IMR-90 (cell line): ENCODE results near the gene C15orf61.

Experiments used
- BHLHE40 ChIP-seq: fragments of 150-350 bp; IDR thresholded peaks from 2 replicates; pipeline ENCODE4 v1.6.1; 2016; ENCODE audit warnings: mild to moderate bottlenecking, low read depth, low read length
- MXI1 ChIP-seq: IDR thresholded peaks from 2 replicates; pipeline ENCODE4 v1.6.1; 2012; ENCODE audit warnings: low read depth, mild to moderate bottlenecking, low read length, moderate library complexity, borderline replicate concordance
- RCOR1 ChIP-seq: IDR thresholded peaks from 2 replicates; pipeline ENCODE4 v1.6.1; 2012; ENCODE audit warnings: mild to moderate bottlenecking, low read length, improper control_type of control experiment; ENCODE audit not compliant: insufficient replicate concordance
- TF ChIP-seq, protein P1 (sequence below): conservative IDR thresholded peaks from 2 replicates; pipeline ENCODE4 v1.5.1; 2012; ENCODE audit warnings: mild to moderate bottlenecking, low read depth, low read length, improper control_type of control experiment
- TF ChIP-seq, protein P2 (sequence below): fragments of 150-350 bp; IDR thresholded peaks from 2 replicates; pipeline ENCODE4 v1.6.1; 2017; ENCODE audit warnings: mild to moderate bottlenecking, antibody characterized with exemption, low read length, low read depth

DNA sequence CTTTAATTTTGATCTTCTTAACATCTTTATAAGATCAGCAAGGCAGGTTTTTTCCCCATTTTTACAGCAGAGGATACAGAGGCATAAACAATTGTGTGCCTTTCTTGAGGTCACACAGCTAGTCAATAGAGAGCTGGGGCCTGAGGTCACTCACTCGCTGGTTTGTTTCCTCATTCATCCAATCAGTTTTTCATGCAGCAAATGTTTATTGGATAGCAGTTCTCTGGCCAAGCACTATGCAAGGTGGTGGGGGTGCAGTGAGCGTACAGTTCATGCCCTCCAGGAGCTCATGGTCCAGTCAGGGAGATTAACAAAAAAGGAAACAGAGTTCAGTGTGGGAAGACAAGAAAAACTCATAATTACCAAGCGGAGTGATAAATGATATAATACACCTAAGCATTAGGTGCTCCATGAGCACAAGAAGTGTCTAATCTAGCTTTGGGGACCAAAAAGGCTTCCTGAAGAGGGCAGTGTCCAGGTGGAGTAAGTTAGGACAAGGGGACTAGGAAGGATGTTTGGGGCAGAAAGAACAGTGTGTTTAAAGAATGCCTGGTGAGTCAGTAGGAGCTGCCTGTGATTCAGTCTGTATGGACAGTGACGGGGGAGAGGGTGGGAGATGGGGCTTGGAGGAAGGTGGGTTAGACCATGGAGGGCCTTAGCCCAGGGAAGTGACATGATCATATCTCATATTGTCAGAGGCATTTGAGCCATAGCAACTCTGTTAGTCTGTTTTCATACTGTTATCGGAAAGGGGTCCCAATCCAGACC lies 50.9 kb downstream of the C15orf61 start:
- TF ChIP-seq, protein P1, sequence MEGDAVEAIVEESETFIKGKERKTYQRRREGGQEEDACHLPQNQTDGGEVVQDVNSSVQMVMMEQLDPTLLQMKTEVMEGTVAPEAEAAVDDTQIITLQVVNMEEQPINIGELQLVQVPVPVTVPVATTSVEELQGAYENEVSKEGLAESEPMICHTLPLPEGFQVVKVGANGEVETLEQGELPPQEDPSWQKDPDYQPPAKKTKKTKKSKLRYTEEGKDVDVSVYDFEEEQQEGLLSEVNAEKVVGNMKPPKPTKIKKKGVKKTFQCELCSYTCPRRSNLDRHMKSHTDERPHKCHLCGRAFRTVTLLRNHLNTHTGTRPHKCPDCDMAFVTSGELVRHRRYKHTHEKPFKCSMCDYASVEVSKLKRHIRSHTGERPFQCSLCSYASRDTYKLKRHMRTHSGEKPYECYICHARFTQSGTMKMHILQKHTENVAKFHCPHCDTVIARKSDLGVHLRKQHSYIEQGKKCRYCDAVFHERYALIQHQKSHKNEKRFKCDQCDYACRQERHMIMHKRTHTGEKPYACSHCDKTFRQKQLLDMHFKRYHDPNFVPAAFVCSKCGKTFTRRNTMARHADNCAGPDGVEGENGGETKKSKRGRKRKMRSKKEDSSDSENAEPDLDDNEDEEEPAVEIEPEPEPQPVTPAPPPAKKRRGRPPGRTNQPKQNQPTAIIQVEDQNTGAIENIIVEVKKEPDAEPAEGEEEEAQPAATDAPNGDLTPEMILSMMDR: 0 out of 2 replicates have a peak, but pooled peaks have one; percentile 7
- TF ChIP-seq MXI1 (no peak), RCOR1 (no peak), BHLHE40 (no peak)
- TF ChIP-seq, protein P2, sequence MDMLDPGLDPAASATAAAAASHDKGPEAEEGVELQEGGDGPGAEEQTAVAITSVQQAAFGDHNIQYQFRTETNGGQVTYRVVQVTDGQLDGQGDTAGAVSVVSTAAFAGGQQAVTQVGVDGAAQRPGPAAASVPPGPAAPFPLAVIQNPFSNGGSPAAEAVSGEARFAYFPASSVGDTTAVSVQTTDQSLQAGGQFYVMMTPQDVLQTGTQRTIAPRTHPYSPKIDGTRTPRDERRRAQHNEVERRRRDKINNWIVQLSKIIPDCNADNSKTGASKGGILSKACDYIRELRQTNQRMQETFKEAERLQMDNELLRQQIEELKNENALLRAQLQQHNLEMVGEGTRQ: no peak
